Measurements from ENCODE around the gene RHOC.

GRCh38 chr1:112689196-112689841, 17.6 kb downstream of the RHOC start:
- TF ChIP-seq CTCF (IDR thresholded peaks at IDR 0.05) (no peak), RFX5 (IDR thresholded peaks at IDR 0.05; ENCODE audit: low read length) (no peak), NFIC (IDR thresholded peaks at IDR 0.05; ENCODE audit: borderline replicate concordance) (no peak), USF2 (IDR thresholded peaks at IDR 0.05; ENCODE audit: borderline replicate concordance, low read depth, low read length) (no peak), MAX (IDR thresholded peaks at IDR 0.05; ENCODE audit: low read depth) (no peak), EP300 (IDR thresholded peaks at IDR 0.05; ENCODE audit: borderline replicate concordance in 1 of 2, low read depth in 1 of 2, low read length in 1 of 2) (no peak), PBX3 (IDR thresholded peaks at IDR 0.05) (no peak), RXRA (IDR thresholded peaks at IDR 0.05; ENCODE audit: borderline replicate concordance, low read depth) (no peak), JUND (IDR thresholded peaks at IDR 0.05) (no peak), REST (IDR thresholded peaks at IDR 0.05; ENCODE audit: low read depth, low read length) (no peak), FOXJ3 (CRISPR knock-in tag; IDR thresholded peaks at IDR 0.05) (no peak), FOXM1 (IDR thresholded peaks at IDR 0.05; ENCODE audit: low read depth) (no peak)

All from SK-N-SH (cell line).